A549 (cell line): ENCODE measurements around the gene SDC3. TPM values are rescaled to one million over a fixed set of nuclear protein-coding genes. Genes with fewer than 3 reads are reported as not detected.

ENCODE experiments used
- ATAC-seq, 2 experiments: fragments of 200-7000 bp in 1 of 2; fragments of >200 bp in 1 of 2; cut with Nextera tagmentation in 1 of 2; cut with Tn5 transposase in 1 of 2; 3 replicates each; pipeline versions ENCODE4 v1.8.0 to v1.9.1; 2018 to 2020; ENCODE audit warnings: mild to moderate bottlenecking in 1 of 2, moderate library complexity in 1 of 2
- CTCF ChIA-PET: fragments of 300-600 bp; sonication (Branson Sonifier 250); formaldehyde crosslinking; extraction: SDS; loops from one replicate; lab custom pipeline; 2021; ENCODE audit warnings: antibody characterized with exemption, inconsistent platforms; lab: Yijun Ruan, JAX
- POLR2A ChIA-PET: fragments of 350-600 bp; formaldehyde crosslinking; extraction: SDS; loops from one replicate; lab custom pipeline; 2021; ENCODE audit warnings: antibody characterized with exemption, inconsistent platforms; lab: Yijun Ruan, JAX
- DNase-seq, 2 experiments: peaks; one replicate each; pipeline versions ENCODE4 v3.0.0 to v3.0.0-alpha.2; 2011 to 2016; ENCODE audit warnings: low read depth in 1 of 2, low spot score in 1 of 2
- FAIRE-seq: peaks from 2 replicates; lab custom pipeline; 2011; peaks lifted over from hg19 to GRCh38; lab: Jason Lieb, UNC
- H3K27ac ChIP-seq, 2 experiments: fragments of >200 bp; sonication (Bioruptor Twin); formaldehyde crosslinking; 3 replicates each; pipeline ENCODE4 v1.5.1; 2016 to 2017
- H3K4me1 ChIP-seq: fragments of >200 bp; sonication (Bioruptor Twin); formaldehyde crosslinking; 3 replicates; pipeline ENCODE4 v1.6.1; 2016
- H3K4me2 ChIP-seq: fragments of >200 bp; sonication (Bioruptor Twin); formaldehyde crosslinking; 3 replicates; pipeline ENCODE4 v1.6.1; 2016
- H3K4me3 ChIP-seq: fragments of >200 bp; sonication (Bioruptor Twin); formaldehyde crosslinking; 3 replicates; pipeline ENCODE4 v1.5.1; 2016
- H3K9me3 ChIP-seq: fragments of >200 bp; sonication (Bioruptor Twin); formaldehyde crosslinking; 3 replicates; pipeline ENCODE4 v1.6.1; 2016
- CBX8 ChIP-seq: fragments of 200-600 bp; sonication (generic); IDR thresholded peaks from 2 replicates; pipeline ENCODE4 v1.6.1; 2016
- CHD4 ChIP-seq: fragments of 200-600 bp; sonication (generic); IDR thresholded peaks from 2 replicates; pipeline ENCODE4 v1.6.1; 2016; ENCODE audit warnings: antibody characterized with exemption, mild to moderate bottlenecking, borderline replicate concordance
- EP300 ChIP-seq, 2 experiments: fragments of >200 bp; sonication (Bioruptor Twin); formaldehyde crosslinking; IDR thresholded peaks; 2 replicates in 1 of 2; 3 replicates in 1 of 2; pipeline ENCODE4 v1.6.1; 2016 to 2017
- ESRRA ChIP-seq: fragments of 150-350 bp; IDR thresholded peaks from 2 replicates; pipeline ENCODE4 v1.6.1; 2014; ENCODE audit warnings: mild to moderate bottlenecking, low read length, borderline replicate concordance
- GATA3 ChIP-seq: IDR thresholded peaks from 2 replicates; pipeline ENCODE4 v1.6.1; 2012; ENCODE audit warnings: borderline replicate concordance
- HOXA7 ChIP-seq: fragments of 250-450 bp; sonication (Bioruptor Pico); IDR thresholded peaks from 2 replicates; pipeline ENCODE4 v1.5.0; 2020; ENCODE audit warnings: mild to moderate bottlenecking, moderate library complexity
- KDM1A ChIP-seq: fragments of 200-600 bp; sonication (generic); IDR thresholded peaks from 2 replicates; pipeline ENCODE4 v1.6.1; 2016; ENCODE audit warnings: low read depth, mild to moderate bottlenecking
- KDM5A ChIP-seq: fragments of 200-600 bp; sonication (generic); IDR thresholded peaks from 2 replicates; pipeline ENCODE4 v1.6.1; 2016; ENCODE audit warnings: antibody characterized with exemption, mild to moderate bottlenecking
- MAFK ChIP-seq: fragments of 450-650 bp; IDR thresholded peaks from 2 replicates; pipeline ENCODE4 v1.6.1; 2014; ENCODE audit not compliant: partially characterized antibody
- MAZ ChIP-seq: fragments of 150-350 bp; IDR thresholded peaks from 2 replicates; pipeline ENCODE4 v1.6.1; 2014; ENCODE audit warnings: antibody characterized with exemption, low read depth, low read length, borderline replicate concordance
- NR3C1 ChIP-seq: fragments of >200 bp; sonication (Bioruptor Twin); formaldehyde crosslinking; IDR thresholded peaks from 3 replicates; pipeline ENCODE4 v1.6.1; 2017
- POLR2A ChIP-seq: IDR thresholded peaks from 2 replicates; pipeline ENCODE4 v1.6.1; 2012; ENCODE audit warnings: mild to moderate bottlenecking, low read length
- RAD21 ChIP-seq, 2 experiments: fragments of >200 bp in 1 of 2; sonication (Bioruptor Twin) in 1 of 2; formaldehyde crosslinking in 1 of 2; IDR thresholded peaks in 1 of 2; conservative IDR thresholded peaks in 1 of 2; 2 replicates in 1 of 2; 3 replicates in 1 of 2; pipeline ENCODE4 v1.6.1; 2012 to 2018; ENCODE audit warnings: inconsistent platforms in 1 of 2
- RARB ChIP-seq: fragments of 250-450 bp; sonication (Bioruptor Pico); IDR thresholded peaks from 2 replicates; pipeline ENCODE4 v1.8.0; 2021; ENCODE audit warnings: mild to moderate bottlenecking, moderate library complexity
- RFX5 ChIP-seq: fragments of 450-650 bp; IDR thresholded peaks from 2 replicates; pipeline ENCODE4 v1.7.1; 2014; ENCODE audit warnings: antibody characterized with exemption, mild to moderate bottlenecking, moderate library complexity
- SMC3 ChIP-seq: fragments of >200 bp; sonication (Bioruptor Twin); formaldehyde crosslinking; IDR thresholded peaks from 3 replicates; pipeline ENCODE4 v1.6.1; 2018; ENCODE audit warnings: inconsistent platforms
- SREBF2 ChIP-seq: fragments of 450-650 bp; IDR thresholded peaks from 2 replicates; pipeline ENCODE4 v1.6.1; 2014; ENCODE audit warnings: mild to moderate bottlenecking, moderate library complexity
- TP53 ChIP-seq: fragments of 250-450 bp; sonication (Bioruptor Pico); IDR thresholded peaks from 2 replicates; pipeline ENCODE4 v1.5.0; 2021; ENCODE audit warnings: mild to moderate bottlenecking, moderate library complexity
- ZC3H11A ChIP-seq: fragments of 450-650 bp; IDR thresholded peaks from 2 replicates; pipeline ENCODE4 v1.6.1; 2014; ENCODE audit warnings: antibody characterized with exemption, mild to moderate bottlenecking
- WGBS: methylation state at CpG from one replicate; pipeline ENCODE4 v1.1.6; 2017; ENCODE audit errors: missing lambda C conversion rate; 5-methylcytosine and 5-hydroxymethylcytosine counted together
- polyA plus RNA-seq, 4 experiments: library from polyadenylated mRNA; depleted of rRNA in 3 of 4; stranded (reverse); fragments of >200 nt; fragmentation: RNase III in 1 of 4; extraction: RNeasy Plus Mini Kit Qiagen cat#74134 plus additional on column Dnase treatment in 1 of 4; gene quantifications; 2 replicates in 3 of 4; 3 replicates in 1 of 4; pipeline ENCODE4 v1.2.3, GENCODE V29; 2011 to 2017
- TF ChIP-seq, protein P1 (sequence below): fragments of 200-600 bp; sonication (generic); IDR thresholded peaks from 2 replicates; pipeline ENCODE4 v1.6.1; 2016; ENCODE audit warnings: antibody characterized with exemption, mild to moderate bottlenecking, moderate library complexity
- TF ChIP-seq, protein P2 (sequence below): fragments of 250-450 bp; sonication (Bioruptor Pico); IDR thresholded peaks from 2 replicates; pipeline ENCODE4 v1.5.0; 2020; ENCODE audit warnings: low read depth, mild to moderate bottlenecking, moderate library complexity
- TF ChIP-seq, protein P3 (sequence below): fragments of 450-650 bp; IDR thresholded peaks from 2 replicates; pipeline ENCODE4 v1.6.1; 2014; ENCODE audit warnings: antibody characterized with exemption

SDC3 gene
- polyA plus RNA-seq, 2 of the 4 experiments (the other 2 are of a cell fraction) = 2.0 to 8.9 TPM

DNA sequence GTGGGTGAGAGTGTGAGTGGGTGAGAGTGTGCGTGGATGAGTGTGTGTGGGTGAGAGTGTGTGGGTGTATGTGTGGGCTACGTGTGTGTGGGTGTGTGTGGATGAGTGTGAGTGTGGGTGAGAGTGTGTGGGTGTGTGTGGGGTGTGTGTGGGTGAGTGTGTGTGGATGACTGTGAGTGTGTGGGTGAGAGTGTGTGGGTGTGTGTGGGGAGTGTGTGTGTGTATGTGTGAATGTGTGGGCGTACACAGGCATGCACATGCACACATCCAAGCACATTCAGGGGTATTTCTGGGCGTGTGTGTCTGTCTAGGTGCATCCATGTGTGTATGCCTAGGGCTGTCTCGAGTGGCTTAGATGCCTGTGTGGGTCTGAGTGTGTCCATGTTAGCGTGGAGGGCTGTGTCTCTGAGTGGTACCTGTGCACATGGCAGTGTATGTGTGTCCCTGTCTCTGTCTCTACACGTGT lies 14.0 kb downstream of the SDC3 start (continued):
- TF ChIP-seq, protein P1, sequence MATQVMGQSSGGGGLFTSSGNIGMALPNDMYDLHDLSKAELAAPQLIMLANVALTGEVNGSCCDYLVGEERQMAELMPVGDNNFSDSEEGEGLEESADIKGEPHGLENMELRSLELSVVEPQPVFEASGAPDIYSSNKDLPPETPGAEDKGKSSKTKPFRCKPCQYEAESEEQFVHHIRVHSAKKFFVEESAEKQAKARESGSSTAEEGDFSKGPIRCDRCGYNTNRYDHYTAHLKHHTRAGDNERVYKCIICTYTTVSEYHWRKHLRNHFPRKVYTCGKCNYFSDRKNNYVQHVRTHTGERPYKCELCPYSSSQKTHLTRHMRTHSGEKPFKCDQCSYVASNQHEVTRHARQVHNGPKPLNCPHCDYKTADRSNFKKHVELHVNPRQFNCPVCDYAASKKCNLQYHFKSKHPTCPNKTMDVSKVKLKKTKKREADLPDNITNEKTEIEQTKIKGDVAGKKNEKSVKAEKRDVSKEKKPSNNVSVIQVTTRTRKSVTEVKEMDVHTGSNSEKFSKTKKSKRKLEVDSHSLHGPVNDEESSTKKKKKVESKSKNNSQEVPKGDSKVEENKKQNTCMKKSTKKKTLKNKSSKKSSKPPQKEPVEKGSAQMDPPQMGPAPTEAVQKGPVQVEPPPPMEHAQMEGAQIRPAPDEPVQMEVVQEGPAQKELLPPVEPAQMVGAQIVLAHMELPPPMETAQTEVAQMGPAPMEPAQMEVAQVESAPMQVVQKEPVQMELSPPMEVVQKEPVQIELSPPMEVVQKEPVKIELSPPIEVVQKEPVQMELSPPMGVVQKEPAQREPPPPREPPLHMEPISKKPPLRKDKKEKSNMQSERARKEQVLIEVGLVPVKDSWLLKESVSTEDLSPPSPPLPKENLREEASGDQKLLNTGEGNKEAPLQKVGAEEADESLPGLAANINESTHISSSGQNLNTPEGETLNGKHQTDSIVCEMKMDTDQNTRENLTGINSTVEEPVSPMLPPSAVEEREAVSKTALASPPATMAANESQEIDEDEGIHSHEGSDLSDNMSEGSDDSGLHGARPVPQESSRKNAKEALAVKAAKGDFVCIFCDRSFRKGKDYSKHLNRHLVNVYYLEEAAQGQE = no peak
- TF ChIP-seq RAD21 (conservative IDR thresholded peaks at IDR 0.05 in 1 of 2, IDR thresholded peaks at IDR 0.05 in 1 of 2) (no peak), KDM1A (no peak), CHD4 (no peak), KDM5A (no peak)
- TF ChIP-seq, all 56 proteins: peak for 0

DNA sequence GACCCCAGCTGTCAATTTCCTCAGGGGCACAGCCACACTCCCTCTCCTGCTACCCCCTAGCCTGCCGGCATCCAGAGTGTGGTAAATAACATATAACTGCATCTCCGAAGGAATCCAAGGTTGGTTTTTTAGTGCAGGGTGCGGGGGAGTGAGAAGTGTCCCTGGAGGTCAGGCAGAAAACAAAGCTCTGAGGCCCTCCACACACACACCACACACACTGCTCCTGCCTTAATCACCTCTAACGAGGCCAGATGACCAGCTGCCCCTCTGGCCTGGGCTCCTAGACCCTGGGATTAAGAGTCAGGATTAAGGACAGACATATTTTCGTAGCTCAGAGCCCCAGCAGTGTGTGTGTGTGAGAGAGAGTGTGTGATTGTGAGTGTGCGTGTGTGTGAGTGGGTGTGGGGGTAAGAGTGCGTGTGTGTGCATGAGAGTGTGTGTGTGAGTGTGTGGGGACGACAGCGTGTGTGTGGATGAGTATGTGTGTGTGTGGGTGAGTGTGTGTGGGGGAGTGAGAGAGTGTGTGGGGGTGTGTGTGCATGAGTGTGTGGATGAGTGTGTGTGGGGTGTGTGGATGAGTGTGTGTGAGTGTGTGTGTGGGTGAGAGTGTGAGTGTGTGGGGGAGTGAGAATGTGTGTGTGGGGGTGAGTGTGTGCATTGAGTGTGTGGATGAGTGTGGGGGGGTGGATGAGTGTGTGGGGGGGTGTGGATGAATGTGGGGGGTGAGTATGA lies 14.6 kb downstream of the SDC3 start:
- Histone ChIP-seq H3K27ac (no peak overlapping the region), H3K4me1 (peaks cover 4% of the 10 kb centered on the region; the same call in 1 of the 3 replicates), H3K9me3 (no peaks in the 10 kb centered on the region), H3K4me2 (no peak overlapping the region), H3K4me3 (no peak overlapping the region)
- FAIRE-seq = no peak
- 81% methylated on average over 9 of the region's 9 CpGs for WGBS
- ATAC-seq = no peak
- TF ChIP-seq TP53 = no peak
- no peak for TF ChIP-seq CHD4
- no peak for TF ChIP-seq ESRRA
- no peak for TF ChIP-seq KDM1A
- no peak for TF ChIP-seq POLR2A
- no peak for TF ChIP-seq MAZ
- TF ChIP-seq, protein P2, sequence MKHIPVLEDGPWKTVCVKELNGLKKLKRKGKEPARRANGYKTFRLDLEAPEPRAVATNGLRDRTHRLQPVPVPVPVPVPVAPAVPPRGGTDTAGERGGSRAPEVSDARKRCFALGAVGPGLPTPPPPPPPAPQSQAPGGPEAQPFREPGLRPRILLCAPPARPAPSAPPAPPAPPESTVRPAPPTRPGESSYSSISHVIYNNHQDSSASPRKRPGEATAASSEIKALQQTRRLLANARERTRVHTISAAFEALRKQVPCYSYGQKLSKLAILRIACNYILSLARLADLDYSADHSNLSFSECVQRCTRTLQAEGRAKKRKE (CRISPR knock-in tag) = no peak
- TF ChIP-seq HOXA7 (CRISPR knock-in tag) = no peak
- CTCF ChIA-PET = interaction anchor here (1.2 kb wide), 1 partner anchor 9 kb away, joined by 4 read pairs; no protein-coding TSS in a partner anchor
- no peak for DNase-seq
- POLR2A ChIA-PET = no interaction called here

DNA sequence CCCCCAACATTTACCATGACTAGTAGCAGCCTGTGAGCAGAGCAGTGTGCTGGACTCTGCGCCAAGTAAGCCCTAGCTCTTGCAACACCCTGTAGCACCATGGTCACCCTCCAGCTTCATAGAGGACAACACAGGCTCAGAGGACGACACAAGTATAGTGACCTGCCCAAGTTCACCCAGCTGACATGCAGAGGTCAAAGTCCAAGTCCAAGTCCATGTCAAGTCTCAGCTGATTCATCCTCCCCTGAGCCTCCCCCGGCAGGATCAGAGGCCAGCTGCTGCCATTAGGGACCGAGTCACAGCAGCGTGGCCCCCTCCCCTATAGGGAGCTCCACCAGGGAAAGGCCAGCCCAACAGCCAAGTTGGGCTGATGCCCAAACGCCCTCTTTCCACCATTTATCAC lies 15.9 kb downstream of the SDC3 start:
- H3K9me3 ChIP-seq = no peaks in the 10 kb centered on the region
- FAIRE-seq (no peak), ATAC-seq (no peak), DNase-seq (no peak)
- H3K4me2 ChIP-seq = no peak overlapping the region
- peaks cover 16% of the 10 kb centered on the region; the same call in 1 of the 3 replicates for H3K4me1 ChIP-seq
- TF ChIP-seq CBX8 (no peak), SREBF2 (no peak)
- WGBS = 63% methylated on average over 3 of the region's 6 CpGs
- ChIA-PET CTCF (interaction anchor here (1.0 to 2.6 kb wide), 5 partner anchors 10 to 110 kb away, joined by 3 to 13 read pairs (median 3); no protein-coding TSS in a partner anchor), POLR2A (no interaction called here)
- H3K27ac ChIP-seq = no peak overlapping the region
- H3K4me3 ChIP-seq = no peak overlapping the region

DNA sequence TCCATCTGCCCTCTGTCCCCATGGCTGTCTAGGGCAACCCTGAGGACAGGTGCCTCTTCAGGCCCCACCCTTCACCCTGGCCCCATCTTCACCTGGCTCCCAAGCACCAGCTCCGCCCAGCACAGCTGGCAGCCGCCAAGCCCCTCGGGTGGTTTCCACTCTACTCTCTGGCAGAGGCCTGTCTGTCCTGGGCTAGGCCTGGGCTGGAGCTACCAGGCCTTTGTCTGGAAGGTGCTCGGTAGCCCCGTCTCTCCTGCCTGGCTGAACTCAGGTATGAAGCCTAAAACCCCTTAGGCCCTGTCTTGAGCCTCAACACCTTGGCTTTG lies 17.4 kb downstream of the SDC3 start:
- no peak overlapping the region for H3K4me2 ChIP-seq
- FAIRE-seq (no peak), DNase-seq (no peak), ATAC-seq (no peak)
- H3K27ac ChIP-seq = no peak overlapping the region
- H3K9me3 ChIP-seq = no peaks in the 10 kb centered on the region
- ChIA-PET CTCF (interaction anchor here (1.4 to 2.6 kb wide), 4 partner anchors 12 to 90 kb away, joined by 5 to 13 read pairs (median 6); no protein-coding TSS in a partner anchor), POLR2A (no interaction called here)
- H3K4me1 ChIP-seq = peaks cover 19% of the 10 kb centered on the region; the same call in 1 of the 3 replicates
- H3K4me3 ChIP-seq = no peak overlapping the region
- WGBS = no CpG with 5 or more reads among the region's 5 CpGs
- TF ChIP-seq RFX5 (no peak), RAD21 (conservative IDR thresholded peaks at IDR 0.05 in 1 of 2, IDR thresholded peaks at IDR 0.05 in 1 of 2) (no peak), GATA3 (no peak), TP53 (no peak), RARB (CRISPR knock-in tag) (no peak), NR3C1 (no peak), EP300 (IDR thresholded peaks at IDR 0.05) (no peak), SMC3 (no peak), ZC3H11A (no peak), MAFK (no peak)
- TF ChIP-seq, protein P3, sequence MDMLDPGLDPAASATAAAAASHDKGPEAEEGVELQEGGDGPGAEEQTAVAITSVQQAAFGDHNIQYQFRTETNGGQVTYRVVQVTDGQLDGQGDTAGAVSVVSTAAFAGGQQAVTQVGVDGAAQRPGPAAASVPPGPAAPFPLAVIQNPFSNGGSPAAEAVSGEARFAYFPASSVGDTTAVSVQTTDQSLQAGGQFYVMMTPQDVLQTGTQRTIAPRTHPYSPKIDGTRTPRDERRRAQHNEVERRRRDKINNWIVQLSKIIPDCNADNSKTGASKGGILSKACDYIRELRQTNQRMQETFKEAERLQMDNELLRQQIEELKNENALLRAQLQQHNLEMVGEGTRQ = no peak
- TF ChIP-seq, protein P1 = no peak
